ENCODE data around the gene REXO1.
"Not testable (repeated sequence)": the region's sequence is repeated elsewhere in the genome, so short reads cannot be mapped to it uniquely, and the experiment has no call there.

REXO1 gene

GRCh38 chr19:1813192-1814182 lies 34.8 kb downstream of the REXO1 start:
- no peak for DNase-seq

GRCh38 chr19:1812426-1813191 lies 35.7 kb downstream of the REXO1 start:
- DNase-seq: peak; percentile 94

GRCh38 chr19:1811942-1812425 lies 36.3 kb downstream of the REXO1 start, which contains the start of gene ATP8B3:
TSS of gene ATP8B3 (minus strand) at chr19:1812276. CDS start at chr19:1811736, 540 bp downstream.
- DNase-seq: no peak

GRCh38 chr19:1811472-1811894 lies 36.8 kb downstream of the REXO1 start:
- no peak for DNase-seq

GRCh38 chr19:1810439-1811160 lies 37.7 kb downstream of the REXO1 start:
- DNase-seq: no peak

DNA sequence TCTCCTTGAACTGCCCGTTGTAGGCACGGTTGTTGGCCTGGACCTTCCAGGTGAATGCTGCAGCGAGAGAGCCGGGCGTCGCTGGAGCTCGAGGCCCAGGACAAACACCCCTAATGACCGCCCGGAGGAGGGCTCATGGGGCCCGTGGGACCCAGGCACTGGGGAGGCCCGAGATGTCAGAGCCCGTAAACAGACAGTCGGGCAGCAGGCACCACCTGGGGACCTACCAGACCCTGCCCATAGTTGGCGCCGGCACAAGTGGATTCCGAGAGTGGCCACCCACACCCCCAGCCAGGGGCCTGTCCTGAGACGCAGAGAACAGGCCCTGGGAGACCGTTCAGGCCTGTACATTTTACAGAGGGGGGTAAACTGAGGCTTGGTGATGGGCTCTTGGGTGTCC lies 38.6 kb downstream of the REXO1 start:
- DNase-seq: no peak

GRCh38 chr19:1808395-1808731 lies 39.9 kb downstream of the REXO1 start:
- no peak for DNase-seq

- no peak for DNase-seq
Observed at GRCh38 chr19:1807695-1808394, 40.4 kb downstream of the REXO1 start.

DNA sequence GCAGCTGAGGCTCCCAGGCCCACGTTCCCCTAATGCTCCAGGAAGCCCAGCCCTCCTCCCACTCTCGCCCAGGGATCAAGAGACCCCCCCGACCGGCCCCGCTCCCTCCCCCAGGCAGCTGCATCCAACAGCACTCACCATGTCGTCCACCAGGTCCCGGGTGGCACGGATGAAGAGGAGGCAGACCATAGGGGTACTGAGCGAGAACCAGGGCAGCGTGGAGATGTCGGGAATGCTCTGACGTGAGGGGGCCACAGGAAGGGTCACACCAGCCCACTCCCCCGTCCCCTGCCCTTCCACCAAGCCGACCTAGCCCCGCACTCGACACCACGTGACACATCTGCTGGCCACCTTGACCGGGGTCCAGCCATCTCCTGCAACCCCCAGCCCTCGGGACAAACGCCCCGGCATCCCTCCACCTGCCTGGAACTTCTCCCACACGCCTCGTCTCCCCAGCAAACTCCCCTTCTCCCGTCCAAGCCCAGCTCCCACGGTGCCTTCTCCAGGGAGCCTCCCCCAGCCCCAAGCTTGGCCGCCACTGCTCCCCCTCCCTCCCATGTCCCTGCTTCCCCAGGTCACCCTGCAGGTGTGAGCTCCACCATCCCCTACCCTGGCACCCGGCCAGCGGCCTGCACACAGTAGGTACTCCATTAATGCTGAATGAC lies 41.1 kb downstream of the REXO1 start:
- DNase-seq: no peak

DNA sequence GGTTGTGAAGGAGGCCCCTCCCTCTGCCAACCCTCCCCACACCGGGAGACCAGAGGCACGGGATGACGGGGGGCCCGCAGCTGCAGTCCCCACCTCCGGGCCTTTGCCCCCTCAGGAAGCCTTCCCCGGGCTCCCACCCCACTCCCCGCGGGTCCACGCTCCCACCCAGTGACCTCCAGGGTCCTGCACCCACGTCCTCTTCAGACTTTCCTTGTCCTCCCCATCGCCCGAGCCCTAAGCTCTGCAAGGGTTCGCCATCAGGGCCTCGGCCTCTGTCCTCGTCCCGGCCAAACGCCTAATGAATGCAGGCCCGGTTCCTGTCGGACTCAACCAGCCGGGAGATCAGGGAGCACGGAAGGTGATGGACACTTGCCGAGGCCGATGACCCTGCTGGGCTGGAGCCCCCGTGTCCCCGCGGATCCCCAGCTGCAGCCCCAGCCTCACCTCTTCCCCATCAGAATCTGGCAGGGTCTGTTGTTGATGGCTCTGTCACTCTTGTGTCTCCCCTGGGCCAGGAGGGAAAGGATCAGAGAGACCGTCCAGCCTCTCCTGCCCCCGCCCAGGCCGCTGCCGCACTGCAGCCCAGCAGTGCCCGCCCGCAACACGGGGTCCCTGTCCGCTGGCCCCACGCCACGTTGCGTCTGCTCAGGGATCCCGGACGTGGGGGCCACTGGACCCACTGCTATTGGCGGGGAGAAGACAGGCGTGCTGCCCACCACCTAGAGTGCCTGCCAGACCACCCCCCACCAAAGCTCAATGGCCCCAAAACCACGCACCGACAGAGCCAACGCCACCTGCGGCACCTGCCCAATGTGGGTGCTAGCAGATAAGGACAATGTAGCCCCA lies 41.9 kb downstream of the REXO1 start:
- DNase-seq: no peak

- DNase-seq: no peak
Observed at GRCh38 chr19:1805401-1806183, 42.7 kb downstream of the REXO1 start.

- no peak for DNase-seq
Observed at GRCh38 chr19:1804858-1805257, 43.4 kb downstream of the REXO1 start.

DNA sequence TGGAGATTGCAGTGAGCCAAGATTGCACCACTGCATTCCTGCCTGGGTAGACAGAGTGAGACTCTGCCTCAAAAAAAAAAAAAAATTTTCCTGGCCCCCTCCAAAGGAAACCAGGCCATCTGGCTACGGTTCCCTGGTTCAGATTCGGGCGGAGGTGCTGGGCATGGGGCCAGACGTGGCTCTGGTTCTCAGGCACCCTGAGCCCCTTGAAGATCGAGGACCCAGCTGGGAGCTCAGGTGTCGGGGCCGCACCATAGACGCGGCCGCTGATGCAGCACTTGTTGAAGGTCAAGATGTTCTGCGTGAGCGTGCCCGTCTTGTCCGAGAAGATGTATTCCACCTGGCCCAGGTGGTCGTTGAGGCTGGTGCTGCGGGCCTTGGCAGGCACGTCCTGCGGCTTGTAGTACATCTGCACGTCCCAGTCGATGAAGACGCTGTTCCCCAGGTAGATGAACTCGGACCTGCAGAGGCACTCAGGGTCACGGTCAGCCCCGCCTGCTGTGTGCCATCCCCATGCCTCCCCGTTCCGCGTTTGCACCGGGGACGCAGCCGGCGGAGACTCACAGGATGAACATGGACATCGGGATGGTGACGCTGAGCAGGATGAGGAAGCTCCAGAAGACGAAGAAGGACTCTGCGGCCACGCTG lies 48.5 kb downstream of the REXO1 start:
- no peak for DNase-seq

GRCh38 chr19:1797313-1797712 lies 51.0 kb downstream of the REXO1 start:
- not testable (repeated sequence) for DNase-seq

DNA sequence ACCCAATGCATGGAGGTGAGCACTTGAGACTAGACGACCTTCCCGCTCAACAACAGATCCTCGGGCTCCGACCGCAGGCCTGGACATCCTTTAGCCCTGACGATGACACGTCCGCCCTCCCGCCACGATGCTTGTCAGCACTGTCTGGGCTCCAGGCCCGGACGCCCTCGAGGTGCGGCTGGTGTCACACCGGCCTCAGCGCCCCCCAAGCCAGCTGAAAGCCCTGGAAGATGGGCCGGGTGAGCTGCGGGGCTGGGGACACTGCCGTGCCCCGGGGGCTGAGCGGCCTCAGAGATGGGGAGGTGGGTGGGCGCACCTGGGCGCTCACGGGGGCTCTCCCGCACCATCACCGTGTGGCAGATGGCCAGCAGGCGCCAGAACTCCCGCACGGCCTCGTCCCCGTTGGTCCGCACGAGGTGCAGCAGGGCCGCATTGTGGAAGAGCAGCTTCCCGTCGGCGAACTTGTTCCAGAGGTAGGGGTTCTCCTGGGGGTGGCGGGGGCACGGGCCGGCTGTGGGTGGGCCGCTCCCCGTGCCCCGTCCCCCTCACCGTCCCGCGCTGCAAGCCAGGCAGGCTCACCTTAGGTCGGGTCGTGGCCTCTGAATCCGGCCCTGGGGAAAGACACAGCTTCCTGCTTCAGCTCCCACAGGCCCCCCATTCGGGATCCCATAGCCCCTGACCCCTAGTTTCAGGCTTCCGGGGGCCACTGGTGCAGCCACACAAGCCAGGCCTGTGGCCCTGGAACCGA lies 51.7 kb downstream of the REXO1 start:
- DNase-seq: no peak

GRCh38 chr19:1794424-1795172 lies 53.7 kb downstream of the REXO1 start:
- DNase-seq: no peak

GRCh38 chr19:1791879-1792278 lies 56.4 kb downstream of the REXO1 start:
- DNase-seq: no peak
